Measurements from ENCODE around the gene JPH4.

The JPH4 gene

DNA sequence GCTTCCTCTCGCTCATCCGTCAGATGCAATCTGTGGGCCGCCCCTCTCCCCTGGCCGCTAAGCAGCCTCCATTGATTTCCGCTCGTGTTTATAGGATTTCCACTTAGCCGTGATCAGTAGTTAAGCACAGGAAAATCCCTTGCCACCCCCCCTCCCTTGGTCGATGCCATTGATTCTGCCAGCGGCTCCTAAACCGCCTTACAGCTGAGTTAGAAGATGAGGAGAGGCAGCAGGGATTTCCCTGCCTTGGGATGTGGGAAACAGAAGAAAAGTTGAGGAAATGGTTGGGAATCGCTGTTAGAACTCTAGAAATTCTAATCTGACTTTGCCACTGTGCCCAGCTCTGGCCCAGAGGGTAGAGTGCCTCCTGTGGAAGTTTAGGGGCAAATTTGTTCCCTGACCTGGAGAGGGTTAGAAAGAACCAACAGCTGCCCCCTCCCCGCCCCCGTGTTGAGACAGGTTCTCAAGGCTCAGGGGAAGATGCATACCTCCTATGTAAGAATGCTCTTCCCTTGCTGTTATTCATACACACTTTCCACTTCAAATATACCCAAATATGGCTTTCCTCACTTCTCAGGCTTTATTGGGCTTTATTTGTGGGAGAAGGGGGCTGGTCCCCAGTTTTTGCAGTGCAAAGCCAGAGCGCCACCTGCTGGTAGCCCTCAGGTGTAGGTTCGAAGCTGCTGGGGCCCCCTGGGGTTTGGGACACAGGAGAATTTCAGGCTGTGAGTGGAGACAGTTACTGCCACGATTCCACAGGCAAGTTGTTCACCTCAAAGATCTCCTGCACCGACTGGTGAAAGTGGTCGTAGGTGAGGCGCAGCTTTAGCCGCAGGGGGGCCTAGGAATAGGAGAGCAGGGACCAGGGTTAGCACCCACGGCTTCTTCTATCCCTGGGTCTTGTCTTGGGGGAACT is 19.3 kb downstream of the JPH4 start:
- peaks cover 6% of the 10 kb centered on the region; the same call in 1 of the 2 replicates for H3K4me1 ChIP-seq (ENCODE audit: insufficient read depth, low read length)
- H3K9ac ChIP-seq (ENCODE audit: low read depth, low read length): no peak overlapping the region
- H3K36me3 ChIP-seq (ENCODE audit: insufficient read depth, low read length): peaks cover 4% of the 10 kb centered on the region
- no peaks in the 10 kb centered on the region for H3K9me3 ChIP-seq (ENCODE audit: control insufficient read depth, insufficient read depth, low read length)

DNA sequence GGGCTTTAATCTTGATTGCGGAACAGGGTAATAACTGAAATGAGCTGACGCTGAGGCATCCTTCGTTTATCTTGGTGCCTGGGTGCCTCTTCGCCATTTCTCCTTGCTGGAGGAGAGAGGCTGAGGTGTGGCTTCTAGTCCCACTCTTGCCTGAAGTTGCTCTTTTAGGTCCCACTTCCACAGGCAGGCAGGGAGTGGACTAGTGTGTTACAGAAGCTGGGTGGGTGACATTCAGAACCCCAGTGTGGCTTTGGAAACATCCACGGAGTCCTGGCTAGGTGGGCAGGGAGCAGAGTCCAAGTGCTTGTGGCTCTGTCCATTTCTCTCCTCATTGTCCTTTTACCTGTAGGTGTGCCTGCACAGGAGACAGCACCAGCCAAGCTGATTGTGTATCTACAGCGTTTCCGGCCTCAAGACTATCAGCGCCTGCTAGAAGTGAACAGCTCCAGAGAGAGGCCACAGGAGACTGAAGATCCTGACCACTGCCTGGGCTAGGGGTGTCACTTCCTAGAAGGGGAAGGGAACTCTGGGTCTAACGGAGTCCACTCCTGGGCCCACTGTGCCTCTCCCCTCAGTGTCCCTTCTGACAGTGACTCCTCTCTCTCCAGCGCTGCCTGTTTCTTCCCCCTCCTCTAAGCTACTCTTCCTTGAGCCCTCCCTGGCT is 20.1 kb downstream of the JPH4 start:
- Histone ChIP-seq H3K9me3 (ENCODE audit: control insufficient read depth, insufficient read depth, low read length) (no peaks in the 10 kb centered on the region), H3K4me1 (ENCODE audit: insufficient read depth, low read length) (peaks cover 6% of the 10 kb centered on the region; the same call in 1 of the 2 replicates), H3K9ac (ENCODE audit: low read depth, low read length) (no peak overlapping the region), H3K36me3 (ENCODE audit: insufficient read depth, low read length) (peaks cover 4% of the 10 kb centered on the region)

DNA sequence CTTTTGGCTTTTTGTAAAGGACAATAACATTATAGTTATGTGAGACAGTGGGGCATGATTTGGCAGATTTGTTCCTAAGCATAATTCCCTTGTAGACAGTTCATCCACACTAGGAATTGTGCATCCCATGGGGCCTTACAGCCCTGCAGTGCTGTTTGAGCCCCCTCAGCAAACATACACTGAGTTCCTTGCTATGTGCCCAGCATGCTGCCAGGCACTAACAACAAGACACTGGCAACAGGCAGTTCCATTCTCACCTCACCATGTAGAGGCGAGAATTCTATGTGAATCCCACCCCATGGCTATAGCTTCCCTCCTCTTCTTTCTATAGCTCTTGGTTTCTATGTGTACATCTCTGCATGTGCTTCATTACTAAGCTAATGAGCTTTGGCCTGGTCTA is 20.6 kb downstream of the JPH4 start:
- no peak overlapping the region for H3K9ac ChIP-seq (ENCODE audit: low read depth, low read length)
- H3K9me3 ChIP-seq (ENCODE audit: control insufficient read depth, insufficient read depth, low read length): no peaks in the 10 kb centered on the region
- peaks cover 6% of the 10 kb centered on the region; the same call in 1 of the 2 replicates for H3K4me1 ChIP-seq (ENCODE audit: insufficient read depth, low read length)
- peaks cover 4% of the 10 kb centered on the region for H3K36me3 ChIP-seq (ENCODE audit: insufficient read depth, low read length)

DNA sequence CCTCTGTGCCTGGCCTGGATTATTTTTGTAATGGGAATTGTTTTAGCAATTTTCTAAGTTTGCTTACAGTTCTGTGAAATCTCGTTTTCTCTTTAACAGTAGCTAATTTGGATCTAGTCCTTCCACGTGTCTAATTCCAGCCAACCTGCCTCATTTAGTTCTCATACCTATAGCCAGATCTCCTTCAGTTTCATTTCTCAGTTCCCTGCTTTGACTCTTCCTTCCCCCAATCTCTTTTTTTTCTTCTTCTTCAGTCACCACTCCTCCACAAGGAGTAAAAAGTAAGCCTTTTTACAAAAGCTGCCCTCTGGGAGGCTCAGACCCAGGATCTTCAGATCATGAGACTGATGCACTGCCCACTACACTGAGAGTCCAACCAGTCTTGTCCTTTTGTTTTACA is 21.1 kb downstream of the JPH4 start:
- Histone ChIP-seq H3K9ac (ENCODE audit: low read depth, low read length) (no peak overlapping the region), H3K9me3 (ENCODE audit: control insufficient read depth, insufficient read depth, low read length) (no peaks in the 10 kb centered on the region), H3K36me3 (ENCODE audit: insufficient read depth, low read length) (peaks cover 4% of the 10 kb centered on the region), H3K4me1 (ENCODE audit: insufficient read depth, low read length) (peaks cover 6% of the 10 kb centered on the region; the same call in 1 of the 2 replicates)

DNA sequence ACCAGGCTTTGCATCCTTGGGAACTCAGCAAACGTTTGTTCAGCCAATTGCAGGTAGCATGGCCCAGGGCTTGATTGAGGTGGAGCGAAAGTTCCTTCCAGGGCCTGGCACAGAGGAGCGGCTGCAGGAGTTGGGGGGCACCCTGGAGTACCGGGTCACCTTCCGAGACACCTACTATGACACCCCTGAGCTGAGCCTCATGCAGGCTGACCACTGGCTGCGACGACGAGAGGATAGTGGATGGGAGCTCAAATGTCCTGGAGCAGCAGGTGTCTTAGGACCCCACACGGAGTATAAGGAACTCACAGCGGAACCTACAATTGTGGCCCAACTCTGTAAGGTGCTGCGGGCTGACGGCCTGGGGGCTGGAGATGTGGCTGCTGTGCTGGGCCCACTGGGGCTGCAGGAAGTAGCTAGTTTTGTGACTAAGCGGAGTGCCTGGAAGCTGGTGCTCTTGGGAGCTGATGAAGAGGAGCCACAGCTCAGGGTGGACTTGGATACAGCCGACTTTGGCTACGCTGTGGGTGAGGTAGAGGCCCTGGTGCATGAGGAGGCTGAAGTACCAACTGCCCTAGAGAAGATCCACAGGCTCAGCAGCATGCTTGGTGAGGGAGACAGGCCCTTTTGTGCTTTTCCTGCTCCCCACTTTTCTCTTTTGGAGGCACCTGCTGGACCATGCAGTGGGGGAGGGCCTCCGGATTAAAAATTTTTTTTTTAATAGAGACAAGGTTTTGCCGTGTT is 21.7 kb downstream of the JPH4 start:
- peak overlapping the region; percentile 92 for H3K9ac ChIP-seq (ENCODE audit: low read depth, low read length)
- peaks cover 6% of the 10 kb centered on the region; the same call in 1 of the 2 replicates for H3K4me1 ChIP-seq (ENCODE audit: insufficient read depth, low read length)
- H3K9me3 ChIP-seq (ENCODE audit: control insufficient read depth, insufficient read depth, low read length): no peaks in the 10 kb centered on the region
- H3K36me3 ChIP-seq (ENCODE audit: insufficient read depth, low read length): peaks cover 4% of the 10 kb centered on the region; the same call in 1 of the 2 replicates

DNA sequence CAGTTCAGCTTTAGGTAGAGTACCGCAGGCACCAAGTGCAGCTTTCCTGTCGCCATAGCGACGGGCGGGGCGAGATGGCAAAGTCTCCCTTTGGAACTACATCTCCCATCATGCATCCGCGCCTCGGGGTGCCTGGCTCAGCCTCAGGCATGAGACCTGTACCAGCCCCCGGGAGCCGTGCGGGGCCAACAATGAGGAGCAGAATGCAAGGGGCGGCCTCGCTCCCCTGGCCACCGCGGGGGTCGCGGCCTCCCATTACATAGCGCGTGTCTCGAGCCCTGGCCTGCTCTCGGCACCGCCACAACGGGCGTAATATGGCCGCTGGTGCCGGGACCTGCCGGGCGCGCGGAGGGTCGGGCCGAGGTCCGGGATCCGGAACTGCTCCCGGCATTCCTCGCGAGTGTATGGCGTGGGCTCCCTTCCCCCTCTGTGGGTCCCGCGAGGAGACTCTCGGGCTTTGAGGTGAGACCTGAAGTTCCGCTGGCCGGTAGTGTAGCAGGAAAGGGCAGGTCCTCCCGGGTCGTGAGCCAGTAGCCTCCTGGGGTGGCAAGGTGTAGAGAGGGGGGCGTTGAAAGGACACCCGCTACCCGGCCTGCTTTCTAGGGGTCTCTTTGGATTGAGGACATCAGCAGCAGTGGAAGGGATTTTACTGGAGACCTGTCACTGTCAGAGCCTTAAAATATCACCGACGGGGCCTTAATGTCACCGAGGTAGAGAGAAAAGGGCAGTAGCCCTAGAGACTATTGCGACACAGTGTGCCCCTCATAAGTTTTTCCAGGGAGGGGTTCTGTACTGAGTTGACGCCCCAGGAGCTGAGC is 22.5 kb downstream of the JPH4 start, which contains the start of gene THTPA:
THTPA (plus strand) TSS at position 390 of the 818 bp plus-strand sequence. CDS start 487 bp downstream, outside the sequence.
- peak within 1 kb of the TSS; percentile 92 for H3K9ac ChIP-seq (ENCODE audit: low read depth, low read length)
- peaks cover 6% of the 10 kb centered on the region; the same call in 1 of the 2 replicates for H3K4me1 ChIP-seq (ENCODE audit: insufficient read depth, low read length)
- H3K36me3 ChIP-seq (ENCODE audit: insufficient read depth, low read length): peaks cover 4% of the 10 kb centered on the region; the same call in 1 of the 2 replicates
- H3K9me3 ChIP-seq (ENCODE audit: control insufficient read depth, insufficient read depth, low read length): no peaks in the 10 kb centered on the region

DNA sequence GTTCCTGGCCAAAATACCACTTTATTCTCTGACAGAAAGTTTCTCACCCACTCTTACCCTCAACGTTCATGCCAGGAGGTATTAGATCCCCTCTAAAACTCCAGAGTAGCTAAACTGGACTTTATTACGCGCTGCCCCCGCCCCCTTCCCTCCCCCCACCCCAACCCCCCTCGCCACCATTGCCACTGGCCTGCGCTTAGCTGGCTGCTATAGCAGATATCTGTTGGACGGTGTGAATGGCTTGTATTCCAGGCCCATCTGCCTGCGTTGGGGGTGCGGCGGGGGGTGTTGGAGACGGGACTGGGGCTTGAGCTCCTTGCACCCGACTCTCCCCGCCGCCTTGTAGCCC is 23.1 kb downstream of the JPH4 start:
- H3K9me3 ChIP-seq (ENCODE audit: control insufficient read depth, insufficient read depth, low read length): no peaks in the 10 kb centered on the region
- peaks cover 6% of the 10 kb centered on the region; the same call in 1 of the 2 replicates for H3K4me1 ChIP-seq (ENCODE audit: insufficient read depth, low read length)
- peaks cover 4% of the 10 kb centered on the region; the same call in 1 of the 2 replicates for H3K36me3 ChIP-seq (ENCODE audit: insufficient read depth, low read length)
- H3K9ac ChIP-seq (ENCODE audit: low read depth, low read length): peak overlapping the region; percentile 92

DNA sequence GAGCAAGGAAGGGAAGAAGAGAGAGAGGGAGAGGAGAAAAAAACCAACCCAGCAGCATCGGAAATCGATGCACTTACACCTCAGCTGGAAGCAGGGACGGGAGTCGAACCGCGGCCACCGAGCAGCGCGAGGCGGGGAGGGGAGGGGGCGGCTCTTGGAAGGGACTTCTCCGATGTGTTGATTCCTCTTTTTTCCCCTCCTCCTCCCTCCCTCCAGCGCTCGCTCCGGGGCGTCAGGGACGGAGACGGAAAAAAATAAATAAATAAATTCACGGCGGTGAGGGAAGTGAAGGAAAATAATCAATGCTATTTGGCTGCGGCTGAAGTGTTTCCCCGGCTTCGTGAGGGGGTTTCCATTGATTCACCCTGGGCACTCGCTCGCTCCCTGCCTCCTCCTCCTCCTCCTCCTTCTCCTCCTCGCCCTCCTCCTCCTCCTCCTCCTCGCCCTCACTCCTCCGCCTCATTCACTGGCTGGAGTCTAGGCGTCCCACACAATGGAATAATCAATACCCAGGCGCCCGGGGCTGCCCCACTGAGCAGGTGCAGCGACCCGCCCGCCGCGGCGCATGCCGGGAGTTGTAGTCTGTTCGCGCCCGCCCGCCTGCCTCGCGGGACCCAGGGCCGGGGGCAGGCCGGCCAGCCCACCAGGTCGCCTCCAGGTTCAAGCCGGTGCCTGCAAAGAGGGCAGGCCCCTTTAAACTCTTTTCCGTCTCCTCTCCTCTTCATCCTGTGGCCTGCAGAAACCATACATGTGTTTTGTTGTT is 27.1 kb downstream of the JPH4 start, which contains the start of gene ZFHX2:
ZFHX2 (minus strand) TSS at position 500 of the 763 bp plus-strand sequence. CDS start 16,440 bp downstream, outside the sequence.
- no peaks in the 10 kb centered on the region for H3K36me3 ChIP-seq (ENCODE audit: insufficient read depth, low read length)
- no peaks in the 10 kb centered on the region for H3K9me3 ChIP-seq (ENCODE audit: control insufficient read depth, insufficient read depth, low read length)
- H3K9ac ChIP-seq (ENCODE audit: low read depth, low read length): peak within 1 kb of the TSS; percentile 86
- H3K4me1 ChIP-seq (ENCODE audit: insufficient read depth, low read length): peaks cover 34% of the 10 kb centered on the region

DNA sequence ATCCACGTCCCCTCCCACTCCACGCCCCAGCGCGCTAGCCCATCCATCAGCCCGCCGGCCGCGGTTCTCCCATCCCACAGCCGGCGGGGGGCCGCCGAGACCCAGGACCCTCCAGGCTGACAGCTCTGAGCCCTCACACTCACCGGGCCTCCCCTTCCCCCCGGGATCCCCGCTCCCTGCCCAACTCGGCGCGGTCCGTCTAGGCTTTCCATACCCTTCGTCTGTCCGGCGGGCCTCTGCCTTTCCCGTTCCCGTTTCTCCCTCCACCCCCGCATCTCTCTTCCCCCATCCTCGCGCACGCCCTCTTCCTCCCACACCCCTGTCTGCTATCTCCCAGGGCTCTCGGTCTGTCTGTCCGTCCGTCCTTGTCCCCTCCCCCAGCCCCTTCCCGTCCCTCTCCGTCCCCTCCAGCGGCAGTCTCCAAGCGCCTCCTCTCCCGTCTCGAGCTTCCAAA is 27.8 kb downstream of the JPH4 start:
- no peaks in the 10 kb centered on the region for H3K36me3 ChIP-seq (ENCODE audit: insufficient read depth, low read length)
- H3K9me3 ChIP-seq (ENCODE audit: control insufficient read depth, insufficient read depth, low read length): no peaks in the 10 kb centered on the region
- H3K4me1 ChIP-seq (ENCODE audit: insufficient read depth, low read length): peaks cover 39% of the 10 kb centered on the region
- peak overlapping the region; percentile 86 for H3K9ac ChIP-seq (ENCODE audit: low read depth, low read length)

DNA sequence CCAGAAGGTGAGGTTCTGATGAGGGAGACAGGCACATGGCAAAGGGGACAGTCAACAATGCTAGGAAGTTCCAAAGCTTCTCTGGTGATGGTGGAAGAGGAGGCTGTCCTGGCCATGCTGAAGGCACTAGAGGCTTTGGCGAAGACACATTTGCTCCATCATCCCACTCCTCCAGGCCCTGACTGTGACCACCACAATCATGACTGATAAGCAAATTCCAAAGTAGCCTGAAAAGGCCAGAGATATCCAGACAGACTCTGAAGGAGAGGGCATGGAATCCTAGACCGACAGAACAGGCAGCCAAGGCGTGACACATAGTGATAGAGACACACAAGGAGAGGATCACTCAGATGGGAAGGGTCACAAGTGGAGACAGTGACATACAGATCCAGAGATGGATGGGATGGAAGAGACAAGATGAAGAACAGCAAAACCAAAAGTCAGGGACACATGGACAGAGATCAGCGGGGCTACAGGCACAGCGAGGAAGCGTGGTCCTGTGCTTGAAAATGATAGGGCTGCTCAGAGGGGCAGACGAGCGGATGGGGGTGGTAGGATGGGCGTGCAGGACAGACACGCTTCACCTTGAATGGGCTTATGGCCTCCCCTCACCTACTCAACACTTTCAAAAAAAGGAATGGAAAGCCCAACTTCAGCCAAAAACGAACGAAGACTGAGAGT is 28.3 kb downstream of the JPH4 start:
- Histone ChIP-seq H3K4me1 (ENCODE audit: insufficient read depth, low read length) (peaks cover 45% of the 10 kb centered on the region), H3K9ac (ENCODE audit: low read depth, low read length) (peak overlapping the region; percentile 86), H3K36me3 (ENCODE audit: insufficient read depth, low read length) (no peaks in the 10 kb centered on the region), H3K9me3 (ENCODE audit: control insufficient read depth, insufficient read depth, low read length) (no peaks in the 10 kb centered on the region)

DNA sequence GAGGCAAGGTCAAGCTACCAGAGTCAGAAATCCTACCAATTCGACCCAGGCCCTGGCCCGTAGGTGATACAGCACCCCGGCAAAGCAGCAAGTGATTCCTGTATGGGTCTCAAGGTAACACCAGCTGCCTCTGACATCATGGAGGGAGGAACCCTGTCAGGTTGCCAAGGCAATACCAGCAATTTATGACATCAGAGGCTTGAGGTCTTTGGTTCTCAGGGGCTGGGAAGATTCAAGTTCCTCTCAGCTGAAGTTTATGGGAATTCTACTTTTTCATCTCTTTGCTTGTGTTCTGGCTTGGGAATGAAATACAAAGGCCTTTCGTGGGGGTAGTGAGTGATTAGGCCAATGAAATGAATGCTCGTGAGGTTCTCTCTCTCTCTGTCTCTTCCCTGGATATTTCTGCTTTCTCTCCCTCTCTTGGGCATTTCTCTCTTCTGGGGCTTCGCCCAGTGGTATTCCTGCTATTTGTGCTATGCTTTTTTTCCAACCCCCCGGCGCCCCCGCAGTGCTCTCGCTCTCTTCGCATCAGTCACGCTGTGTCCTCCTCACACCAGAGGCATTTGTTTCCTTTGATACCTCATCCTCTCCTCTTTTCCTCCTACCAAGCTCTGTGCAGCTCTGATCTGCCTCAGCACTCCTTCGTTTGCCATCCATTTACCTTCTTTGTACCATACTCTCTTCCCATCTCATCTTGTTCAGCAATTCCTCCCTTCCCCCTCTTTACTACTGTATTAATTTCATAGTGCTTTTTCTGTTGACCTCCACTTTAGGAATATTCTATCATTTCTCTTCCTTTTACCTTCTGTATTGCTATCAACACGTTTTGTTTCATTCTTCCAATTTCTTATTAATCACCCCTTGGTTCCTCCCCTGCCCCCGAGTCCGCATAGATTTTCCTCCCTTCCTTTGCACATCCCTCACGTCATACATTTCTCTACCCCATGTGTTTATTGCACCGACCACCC is 30.0 kb downstream of the JPH4 start:
- no peaks in the 10 kb centered on the region for H3K36me3 ChIP-seq (ENCODE audit: insufficient read depth, low read length)
- H3K9me3 ChIP-seq (ENCODE audit: control insufficient read depth, insufficient read depth, low read length): no peaks in the 10 kb centered on the region
- H3K4me1 ChIP-seq (ENCODE audit: insufficient read depth, low read length): peaks cover 49% of the 10 kb centered on the region
- H3K9ac ChIP-seq (ENCODE audit: low read depth, low read length): peak overlapping the region; percentile 8; the same call in 1 of the 2 replicates
